Stimulated activated CD4-positive, alpha-beta T cell treated with anti-CD3 and anti-CD28 coated beads, Interleukin-2, amount 100 ng/mL, for 48 hours (primary cell): ENCODE measurements around the gene HLA-DMB.
"Not testable (repeated sequence)": the region's sequence is repeated elsewhere in the genome, so short reads cannot be mapped to it uniquely, and the experiment has no call there.

Source experiments
- DNase-seq, 2 donors: peaks; one replicate each; pipeline ENCODE4 v3.0.0-alpha.2; 2020

The HLA-DMB gene

DNA sequence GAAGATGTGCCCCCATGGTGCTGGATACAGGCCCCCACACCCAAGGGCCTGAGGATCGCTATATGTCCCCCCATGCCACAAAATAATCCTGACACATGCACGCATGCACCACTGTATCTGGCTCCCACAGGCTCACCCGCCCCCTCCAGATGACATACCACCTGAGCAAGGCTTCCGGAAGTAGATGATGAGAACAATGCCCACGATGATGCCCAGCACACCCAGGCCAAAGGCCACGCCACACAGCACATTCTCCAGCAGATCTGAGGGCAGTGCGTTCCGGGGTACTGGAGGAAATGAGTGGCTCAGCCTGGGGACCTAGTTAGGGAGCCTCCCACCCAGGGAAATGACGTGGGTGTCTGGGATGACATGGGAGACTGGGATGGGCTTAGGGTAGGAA, 8.3 kb upstream of the HLA-DMB start:
- DNase-seq, result no peak

DNA sequence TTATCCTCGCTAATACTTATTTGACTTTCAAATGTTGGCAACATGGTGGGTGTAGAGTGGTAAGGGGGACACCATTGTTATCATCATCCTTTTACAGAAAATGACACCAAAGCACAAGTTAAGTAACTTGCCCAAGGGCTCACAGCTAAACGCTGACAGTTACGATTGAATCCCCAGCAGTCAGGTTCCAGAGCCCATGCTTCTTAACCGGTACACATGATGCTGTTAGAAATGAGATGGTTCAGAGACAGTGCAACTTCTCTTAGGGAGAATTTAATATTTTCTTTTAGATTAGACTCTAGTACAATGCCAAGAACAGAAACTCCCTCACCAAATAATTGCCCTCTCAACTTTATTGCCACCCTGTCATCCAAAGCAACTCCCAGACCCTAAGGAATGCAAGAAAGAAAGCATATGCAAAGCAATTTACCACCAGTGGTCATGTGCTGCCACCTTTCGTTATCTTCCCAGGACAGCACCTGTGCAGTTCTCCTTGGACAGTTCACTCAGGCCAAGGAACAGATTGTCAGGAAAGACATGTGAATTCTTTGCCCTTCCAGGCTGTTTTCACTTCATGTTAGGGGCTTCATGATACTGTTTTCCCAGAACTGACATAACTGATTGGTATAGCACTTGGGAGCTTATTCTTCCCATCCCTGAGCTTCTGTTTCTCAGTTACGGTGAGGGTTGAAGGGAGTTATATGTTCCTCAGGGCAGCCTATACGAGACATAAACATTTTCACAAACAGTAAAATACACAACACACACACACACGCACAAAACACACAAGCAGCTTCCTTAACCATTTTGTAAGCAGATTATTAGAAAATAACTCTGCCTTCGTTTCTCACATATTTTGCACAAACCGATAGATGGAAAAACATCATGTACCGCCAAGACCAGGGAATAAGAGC, 7.0 kb upstream of the HLA-DMB start:
- DNase-seq, result no peak

DNA sequence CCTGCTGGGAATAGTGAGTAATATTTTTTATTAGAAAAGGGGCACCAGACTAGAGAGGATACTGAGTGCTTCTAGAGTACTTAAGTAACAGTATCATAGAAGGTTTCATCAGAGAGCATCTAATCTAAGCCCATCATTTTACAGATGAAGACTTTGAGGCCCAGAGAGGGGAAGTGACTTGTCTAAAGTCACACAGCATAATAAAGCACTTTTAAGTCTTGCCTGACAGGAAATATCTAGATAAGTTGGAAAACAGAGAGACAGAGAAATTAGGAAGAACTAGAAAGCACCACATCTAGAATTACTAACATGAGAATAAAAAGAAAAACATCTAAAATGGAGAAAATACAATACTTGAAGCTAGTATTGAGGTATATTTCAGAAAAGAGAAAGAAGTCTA, 6.1 kb upstream of the HLA-DMB start:
- no peak for DNase-seq

DNA sequence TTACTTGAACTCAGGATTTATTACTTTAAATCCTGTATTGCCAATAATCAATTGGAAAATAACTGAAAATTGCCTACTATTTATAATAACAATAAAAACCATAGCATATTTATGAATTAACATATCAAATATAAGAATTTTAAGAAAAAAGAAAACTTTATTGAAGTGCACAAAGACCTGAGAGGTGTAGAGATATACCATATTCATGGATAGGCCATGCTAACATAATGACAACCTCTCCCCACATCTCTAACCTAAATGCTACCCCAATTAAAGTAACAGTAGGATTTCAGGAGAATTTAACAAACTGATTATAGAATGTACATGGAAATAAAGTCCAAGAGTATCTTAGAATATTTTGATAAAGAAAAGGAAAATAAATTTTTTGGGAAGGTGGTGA, 5.1 kb upstream of the HLA-DMB start:
- no peak for DNase-seq

DNA sequence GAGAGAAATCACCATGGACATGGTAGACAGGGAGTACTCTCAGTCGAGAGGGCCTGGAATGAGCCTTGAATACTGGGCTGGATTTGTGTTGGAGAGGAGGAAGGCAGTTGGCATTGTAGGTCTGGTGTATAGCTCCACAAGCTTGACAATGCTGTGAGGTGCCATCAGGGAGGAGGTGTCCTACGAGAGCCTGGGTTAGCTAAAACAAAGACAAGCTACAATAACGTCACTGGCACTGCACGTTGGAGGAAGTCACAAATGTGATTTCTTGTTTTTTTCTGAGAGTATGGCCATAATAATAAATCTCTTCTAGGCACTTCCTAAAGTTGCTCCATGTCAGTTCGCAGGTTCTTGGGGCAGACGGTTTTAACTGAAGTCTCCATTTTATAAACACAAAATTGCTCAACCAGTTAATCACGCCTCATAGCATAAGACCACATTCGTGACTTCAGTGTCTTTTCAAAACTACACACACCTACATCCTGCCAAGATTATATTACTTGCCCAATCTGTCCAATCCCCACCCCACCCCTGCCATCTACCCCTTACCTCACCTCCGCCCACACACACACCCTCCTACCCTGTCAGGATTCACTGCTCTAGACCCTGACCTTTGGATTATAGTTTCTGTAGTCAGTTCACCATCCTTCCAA, 4.4 kb upstream of the HLA-DMB start:
- DNase-seq, result no peak

DNA sequence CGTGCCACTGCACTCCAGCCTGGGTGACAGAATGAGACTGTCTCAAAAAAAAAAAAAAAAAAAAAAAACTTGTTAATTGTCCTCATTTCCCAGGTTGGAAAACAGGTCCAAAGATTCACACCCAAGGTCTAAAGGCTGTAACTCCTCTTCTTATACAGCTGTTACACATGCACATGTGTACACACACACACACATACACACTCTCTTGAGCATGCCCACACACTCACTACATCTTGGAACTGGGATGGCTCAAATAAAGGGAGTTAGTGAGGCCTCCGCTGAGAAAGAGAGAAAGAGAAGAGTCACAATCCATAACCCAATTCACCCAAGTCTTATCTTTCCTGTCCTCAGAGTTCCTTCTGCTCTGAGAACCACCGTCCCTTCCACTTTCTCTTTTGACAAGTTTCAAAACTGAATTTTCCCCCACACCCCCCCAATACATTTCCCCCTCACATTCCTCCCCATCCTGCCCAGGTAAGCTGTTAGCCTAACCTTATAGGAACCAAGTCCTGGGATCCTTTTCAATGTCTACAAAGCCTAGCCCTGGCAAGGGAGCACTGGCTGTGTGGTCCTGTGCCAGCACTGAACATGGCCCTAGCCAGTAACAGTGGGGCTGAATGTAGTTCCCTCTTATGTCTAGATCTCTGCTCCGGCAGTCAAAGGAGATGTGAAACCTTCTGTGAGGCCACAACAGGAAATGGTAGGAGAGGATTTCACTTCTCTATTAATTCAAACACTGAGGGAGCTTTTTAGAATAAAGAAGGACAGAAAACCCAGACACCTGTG, 3.2 kb upstream of the HLA-DMB start:
- DNase-seq, result peak in 1 of 2 donors; percentile 24

DNA sequence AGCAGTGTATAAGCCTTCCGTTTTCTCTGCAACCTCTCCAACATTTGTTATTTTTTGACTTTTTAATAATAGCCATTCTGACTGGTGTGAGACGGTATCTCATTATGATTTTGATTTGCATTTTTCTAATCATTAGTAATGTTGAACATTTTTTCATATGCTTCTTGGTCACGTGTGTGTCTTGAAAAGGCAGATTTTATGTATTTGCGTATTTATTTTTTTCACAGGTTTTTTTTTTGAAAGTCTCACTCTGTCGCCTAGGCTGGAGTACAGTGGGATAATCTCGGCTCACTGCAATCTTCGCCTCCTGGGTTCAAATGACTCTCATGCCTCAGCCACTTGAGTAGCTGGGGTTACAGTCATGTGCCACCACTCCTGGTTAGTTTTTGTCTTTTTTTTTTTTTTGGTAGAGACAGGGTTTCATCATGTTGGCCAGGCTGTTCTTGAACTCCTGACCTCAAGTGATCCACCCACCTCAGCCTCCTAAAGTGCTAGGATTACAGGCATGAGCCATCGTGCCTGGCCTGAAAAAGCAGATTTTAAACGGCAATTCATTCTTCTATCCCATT, 1.8 kb upstream of the HLA-DMB start:
- not testable (repeated sequence) for DNase-seq

DNA sequence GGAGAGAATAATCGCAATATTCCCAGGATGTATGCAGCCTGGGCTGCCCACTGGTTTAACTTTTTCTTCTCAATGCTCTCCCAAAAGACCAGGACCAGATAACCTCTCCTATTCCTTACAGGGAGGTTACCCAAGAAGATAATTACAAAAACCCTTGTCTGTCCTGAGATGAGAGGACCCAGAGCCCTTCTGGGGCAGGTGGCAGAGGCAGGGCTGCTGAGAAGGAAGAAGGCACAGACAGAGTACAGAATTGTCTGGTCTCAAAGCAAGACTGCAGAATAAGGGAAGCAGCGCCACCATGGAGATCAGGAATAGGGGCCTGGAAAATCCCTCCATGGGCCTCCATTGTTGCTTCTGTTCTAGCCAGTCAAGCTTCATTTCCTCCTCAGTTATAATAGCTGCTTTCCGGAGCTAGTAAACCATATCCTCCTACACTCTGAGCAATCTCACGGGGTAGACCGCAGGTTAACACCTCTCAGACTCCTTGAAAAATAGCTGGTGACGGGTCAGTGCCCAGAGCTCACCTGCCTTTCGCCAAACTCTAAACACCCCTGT, 463 bp upstream of the HLA-DMB start:
- peak in 1 of 2 donors; percentile 27 for DNase-seq

DNA sequence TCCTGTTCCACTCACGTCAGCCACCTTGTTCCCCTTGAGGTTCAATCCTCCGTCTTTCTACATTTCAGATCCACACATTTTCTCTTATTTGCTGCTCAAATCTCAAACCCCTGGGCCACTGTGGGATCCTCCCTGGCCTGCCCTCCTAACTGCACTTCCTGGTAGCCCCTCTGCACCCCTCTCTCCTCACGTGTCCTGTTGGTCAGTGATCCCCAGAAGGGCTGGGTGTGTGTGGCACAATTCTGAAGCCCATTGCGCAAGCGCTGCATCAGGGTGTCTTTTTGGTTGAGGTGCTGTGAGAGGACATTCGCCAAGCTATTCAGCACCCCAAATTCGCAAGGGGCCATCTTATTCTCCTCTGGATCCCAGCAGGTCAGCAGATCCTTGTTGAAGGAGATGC, 2.3 kb downstream of the HLA-DMB start:
- DNase-seq, result no peak

DNA sequence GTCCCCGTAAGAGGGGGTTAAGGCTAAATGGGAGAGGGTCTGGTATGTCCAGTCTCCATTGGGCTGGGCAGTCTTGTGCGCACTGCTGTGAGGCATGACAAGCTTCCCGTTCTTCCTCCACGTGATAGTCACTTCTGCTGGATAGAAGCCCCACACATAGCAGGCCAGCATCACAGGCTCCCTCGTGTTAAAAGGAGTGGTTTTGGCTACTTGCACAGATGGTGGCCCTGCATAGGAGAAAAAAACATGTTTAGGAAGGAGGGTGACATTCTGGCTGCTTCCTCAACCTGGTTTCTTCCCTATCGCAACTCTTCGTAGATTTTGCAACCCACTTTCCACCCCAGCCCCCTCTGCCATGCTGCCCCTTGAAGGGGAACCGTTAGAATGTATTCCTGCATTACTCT, 3.6 kb downstream of the HLA-DMB start:
- no peak for DNase-seq

DNA sequence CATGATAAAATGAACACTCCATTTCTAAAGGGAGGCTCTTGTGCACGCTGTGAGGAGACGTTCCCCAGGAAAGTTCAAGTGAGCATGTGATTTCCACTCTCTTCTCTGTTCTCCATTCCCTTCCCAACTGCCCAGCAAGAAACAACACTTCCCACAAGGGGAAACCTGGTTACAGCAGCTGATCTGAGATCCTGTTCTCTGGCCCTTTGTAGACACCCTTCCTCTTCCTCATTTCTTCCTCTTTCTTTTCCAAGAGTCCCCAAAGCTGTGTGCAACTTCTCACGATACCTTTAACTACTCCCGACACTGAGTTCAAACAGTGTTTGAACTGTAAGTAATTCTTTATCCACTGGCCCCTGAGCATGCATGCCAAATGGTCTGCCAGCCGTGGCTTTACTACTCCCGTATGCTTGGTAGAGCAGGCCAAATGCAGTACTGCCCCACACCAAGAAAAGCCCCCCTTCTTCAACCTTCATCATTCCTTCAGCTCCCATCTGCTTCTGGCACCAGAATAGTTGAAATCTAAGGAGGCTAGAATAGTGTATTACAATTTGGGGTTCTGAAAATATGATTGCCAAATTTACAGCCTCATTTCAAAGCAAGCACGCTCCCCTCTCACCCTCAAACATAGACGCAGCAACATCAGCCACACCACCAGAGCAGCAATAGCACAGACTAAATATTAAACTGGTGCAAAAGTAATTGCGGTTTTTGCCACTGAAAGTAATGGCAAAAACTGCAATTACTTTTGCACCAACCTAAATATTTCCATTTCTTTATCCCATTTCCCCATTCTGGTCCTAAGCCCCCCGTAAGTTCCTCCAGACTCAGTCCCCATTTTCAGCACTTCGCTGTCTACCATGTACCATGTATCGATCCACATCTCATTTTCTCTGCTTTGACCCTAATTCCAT, 4.3 kb downstream of the HLA-DMB start:
- DNase-seq, result no peak

DNA sequence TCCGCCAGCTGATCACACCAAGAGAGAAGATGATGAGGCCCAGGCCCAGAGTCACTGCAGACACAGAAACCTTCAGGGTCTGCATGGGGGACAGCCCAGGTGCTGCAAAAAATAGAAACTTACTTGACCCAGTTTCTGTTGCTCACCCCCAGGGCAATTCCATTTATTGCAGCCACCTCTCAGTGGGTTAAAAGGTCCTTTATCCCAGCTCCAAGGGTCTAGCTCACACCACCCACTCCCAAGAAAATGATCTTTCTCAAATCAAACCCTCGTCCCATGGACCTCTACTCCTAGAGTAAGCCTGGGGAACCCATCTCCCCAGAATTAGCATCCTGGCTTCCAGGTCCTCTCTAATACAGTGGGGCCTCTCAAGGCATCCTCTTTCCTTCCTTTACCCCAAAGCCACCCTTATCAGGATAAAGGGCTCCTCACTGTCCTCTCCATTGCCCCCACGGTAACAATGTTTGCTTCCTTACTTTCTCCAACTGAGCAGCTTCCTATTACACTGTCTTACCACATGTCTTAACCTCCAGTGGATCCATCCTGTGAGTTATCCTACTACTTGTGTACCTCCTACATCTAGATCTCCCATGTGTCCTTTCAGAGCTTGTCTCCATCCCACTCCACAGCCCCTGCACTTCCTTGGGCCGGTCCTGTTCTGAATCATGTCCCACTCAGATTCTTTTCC, 5.1 kb downstream of the HLA-DMB start:
- DNase-seq, result no peak

DNA sequence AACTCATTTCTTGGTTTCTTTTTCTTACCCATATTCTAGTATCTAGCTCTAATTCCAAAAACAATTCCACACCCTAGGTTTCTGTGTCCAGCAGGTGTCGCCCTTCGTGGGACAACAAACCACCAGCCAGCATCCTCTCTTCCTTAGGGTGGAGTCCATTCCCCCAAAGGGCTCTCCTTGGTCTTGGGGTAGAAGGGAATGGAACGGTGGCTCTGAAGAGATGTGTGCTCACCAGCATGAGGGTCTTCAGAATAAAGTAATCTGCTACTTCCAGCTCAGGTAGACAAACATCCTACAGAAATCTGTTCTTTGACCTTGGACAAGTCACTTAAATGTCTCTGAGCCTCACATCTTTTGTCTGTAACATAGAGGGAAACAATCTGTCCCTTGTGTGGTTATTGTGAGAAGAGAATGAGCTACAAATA, 7.2 kb downstream of the HLA-DMB start:
- DNase-seq, result peak; percentile 76 to 81

DNA sequence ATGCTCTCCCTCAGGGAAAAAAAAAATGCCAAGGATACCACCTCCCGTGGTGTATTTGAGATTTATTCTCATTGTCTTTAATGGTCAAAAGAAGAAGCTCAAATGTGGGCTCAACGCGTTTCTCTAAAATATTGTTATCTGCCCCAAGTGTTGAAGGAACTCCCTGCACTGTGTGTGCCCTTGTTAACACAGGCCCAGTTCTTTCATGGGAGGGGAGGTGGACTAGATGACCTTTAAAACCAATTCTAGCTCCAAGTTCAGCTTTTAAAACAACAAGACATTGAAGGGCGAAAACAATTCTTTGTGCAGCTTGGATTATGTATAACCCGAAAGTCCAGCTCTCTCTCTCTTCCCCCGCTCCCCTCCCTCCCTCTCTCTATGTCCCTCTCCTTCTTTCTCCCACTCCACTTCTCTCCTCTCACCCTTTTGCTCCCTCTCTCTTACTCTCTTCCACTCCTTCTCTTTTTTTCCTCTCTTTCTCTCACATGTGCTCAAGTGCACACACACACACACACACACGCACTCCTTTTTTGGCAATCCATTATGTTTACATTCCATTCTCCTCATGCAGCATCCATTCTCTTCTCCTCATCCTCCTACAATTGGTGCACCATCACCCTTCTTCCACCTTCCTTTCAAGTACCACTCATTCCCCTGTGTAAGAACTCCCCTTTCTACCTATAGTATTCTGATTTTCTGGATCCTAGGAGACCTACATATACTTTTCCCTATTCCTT, 8.5 kb downstream of the HLA-DMB start:
- DNase-seq, result no peak

DNA sequence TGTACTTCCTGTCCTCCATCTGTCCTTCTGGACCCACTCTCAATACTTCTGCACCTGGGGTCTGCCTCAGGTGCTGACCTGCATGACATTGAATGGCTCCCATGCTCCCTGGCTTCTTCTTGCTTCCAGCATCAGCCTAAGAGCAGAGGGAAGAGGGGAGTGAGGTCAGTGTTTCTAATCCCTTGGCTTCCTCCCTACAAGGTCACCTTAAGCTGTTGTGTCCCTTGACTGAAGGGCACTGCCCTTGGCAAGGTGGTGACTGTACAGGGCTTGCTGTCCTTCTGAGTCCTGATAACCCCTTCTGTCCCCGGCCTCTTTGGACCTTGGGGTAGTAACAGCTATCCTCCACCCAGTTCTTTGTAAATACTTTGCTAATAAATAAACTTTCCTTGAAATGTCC, 9.6 kb downstream of the HLA-DMB start:
- DNase-seq, result no peak

DNA sequence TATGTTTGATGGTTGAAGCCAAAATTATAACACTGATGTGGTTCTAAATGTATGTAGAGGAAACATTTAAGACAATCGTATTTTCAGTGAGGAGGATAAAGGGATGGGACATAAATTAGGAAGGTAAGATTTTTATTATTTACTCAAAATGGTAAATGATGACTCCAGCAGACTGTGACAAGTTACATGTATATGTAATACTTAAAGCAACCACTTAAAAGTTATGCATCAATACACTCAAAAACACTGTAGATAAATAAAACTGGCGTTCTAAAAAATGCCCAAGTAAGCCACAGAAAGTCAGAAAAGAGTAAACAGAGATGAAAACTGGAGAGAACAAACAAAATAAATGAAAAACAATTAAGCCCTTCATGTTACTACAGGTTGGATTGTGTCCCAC, 18.7 kb downstream of the HLA-DMB start:
- no peak for DNase-seq

DNA sequence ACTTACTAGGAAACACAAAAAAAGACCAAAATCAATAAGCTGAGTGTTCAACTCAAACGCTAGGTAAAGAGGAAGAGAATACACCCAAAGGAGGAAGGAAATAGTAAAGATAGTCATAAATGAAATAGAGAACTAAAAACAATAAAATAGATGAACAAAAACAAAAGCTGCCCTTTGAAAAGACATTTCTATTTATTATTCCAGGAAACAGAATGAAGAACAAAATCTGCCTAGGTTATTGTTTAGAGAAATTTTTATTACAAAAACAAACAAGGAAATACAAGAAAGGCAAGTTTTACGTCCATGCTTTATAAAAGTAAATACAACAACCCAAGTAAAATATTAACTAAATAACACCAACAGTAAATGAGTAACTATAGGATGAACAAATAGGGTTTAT, 20.1 kb downstream of the HLA-DMB start:
- no peak for DNase-seq

DNA sequence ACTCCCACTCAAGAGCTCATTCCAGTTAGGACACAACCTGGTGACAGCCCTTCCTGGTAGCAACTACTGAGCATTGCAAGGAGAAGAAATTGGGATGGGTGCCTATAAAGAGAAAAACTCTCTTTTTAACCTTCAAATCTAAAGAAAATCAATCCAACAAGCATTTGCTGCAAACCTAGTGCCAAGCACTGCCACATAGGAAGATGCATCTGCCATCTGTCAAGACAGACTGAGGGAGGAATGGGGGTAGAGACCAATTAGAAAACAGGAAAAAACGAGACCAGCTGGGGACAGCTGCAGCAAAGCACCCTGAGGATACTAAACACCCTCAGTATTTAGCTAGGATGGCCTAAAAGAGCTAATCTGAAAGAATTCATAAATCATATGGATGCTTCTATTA, 27.9 kb downstream of the HLA-DMB start:
- no peak for DNase-seq

DNA sequence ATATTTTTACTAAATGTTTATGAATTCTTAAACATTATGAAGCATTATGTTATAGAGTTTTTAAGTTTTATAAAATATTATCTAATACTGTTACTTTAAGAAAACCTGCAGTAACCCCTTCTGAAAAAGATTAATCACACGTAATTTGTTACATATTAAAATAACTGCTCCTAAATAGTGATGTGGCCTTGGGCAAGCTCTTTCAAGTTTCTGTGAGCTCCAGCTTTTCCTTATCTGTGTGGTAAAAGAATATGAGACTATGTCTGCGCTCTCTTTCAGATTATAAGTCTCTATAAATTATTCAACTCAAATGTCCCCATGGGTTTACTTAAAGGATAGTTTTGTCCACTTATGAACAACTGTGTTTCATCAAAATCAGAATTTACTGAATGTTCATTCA, 31.9 kb downstream of the HLA-DMB start:
- DNase-seq, result no peak

DNA sequence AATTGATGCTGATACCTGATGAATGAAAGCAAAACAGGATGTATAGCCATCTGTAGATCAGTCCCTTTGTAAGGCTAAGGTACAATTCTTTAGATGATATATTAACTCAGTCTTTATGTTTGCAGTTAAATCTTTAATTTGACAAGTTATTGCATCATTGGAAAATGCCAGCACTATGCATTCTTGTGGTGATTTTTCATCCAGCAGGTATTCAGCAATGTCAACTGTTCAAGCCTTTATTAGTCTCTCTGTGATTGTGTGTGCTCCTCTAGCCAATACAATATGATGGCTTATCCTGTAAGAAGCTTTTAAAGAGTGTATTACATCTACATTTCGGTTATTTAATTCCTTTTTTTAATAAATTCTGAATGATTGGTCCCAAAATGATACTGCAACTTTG, 34.3 kb downstream of the HLA-DMB start:
- no peak for DNase-seq
